ENCODE measurements around the gene PCBP3. TPM values are rescaled to one million over a fixed set of nuclear protein-coding genes. Genes with fewer than 3 reads are reported as not detected.

The PCBP3 gene
- total and polyA plus RNA-seq, 2 donors (not counting 3 experiments of a cell fraction or from before 2014, with no cell fraction given) = 0.06 to 1.1 TPM

- Histone ChIP-seq H3K9me3 (replicated peaks; ENCODE audit: control insufficient read depth, insufficient read depth, low read length) (no peaks in the 10 kb centered on the region), H3K9me1 (replicated peaks; ENCODE audit: control insufficient read depth, extremely low read depth, insufficient read depth, low read length) (no peaks in the 10 kb centered on the region), H3K4me1 (ENCODE audit: control insufficient read depth, extremely low read depth, insufficient read depth, low read length) (no peaks in the 10 kb centered on the region), H3K36me3 (ENCODE audit: control insufficient read depth in 2 of 2, extremely low read depth in 1 of 2, insufficient read depth in 2 of 2, low read length in 2 of 2) (no peaks in the 10 kb centered on the region), H3K9ac (replicated peaks; ENCODE audit: extremely low read depth, insufficient read depth, low read length) (no peak overlapping the region), H3K27ac (ENCODE audit: insufficient read depth, low read depth, low read length) (no peak overlapping the region), H3K4me2 (ENCODE audit: insufficient read depth, low read length) (no peak overlapping the region), H3K4me3 (replicated peaks in 1 of 3; ENCODE audit: insufficient read depth in 1 of 3, low read depth in 1 of 3, low read length in 3 of 3) (no peak overlapping the region), H2AFZ (ENCODE audit: low read depth, low read length) (no peak overlapping the region), H3K27me3 (ENCODE audit: control insufficient read depth in 2 of 2, insufficient read depth in 2 of 2, low read length in 2 of 2) (no peaks in the 10 kb centered on the region), H3K79me2 (ENCODE audit: control insufficient read depth, insufficient read depth, low read length) (no peaks in the 10 kb centered on the region), H4K20me1 (replicated peaks; ENCODE audit: control insufficient read depth, extremely low read depth, insufficient read depth, low read length) (no peaks in the 10 kb centered on the region)
- TF ChIP-seq POLR2A (IDR thresholded peaks at IDR 0.05; ENCODE audit: low read depth, low read length) (no peak), EZH2 (IDR thresholded peaks at IDR 0.05; ENCODE audit: borderline replicate concordance, low read depth, low read length, severe bottlenecking) (no peak), JUN (IDR thresholded peaks at IDR 0.05; ENCODE audit: borderline replicate concordance, insufficient read depth, insufficient read length, low read depth) (no peak), MAX (IDR thresholded peaks at IDR 0.05; ENCODE audit: insufficient read depth, insufficient read length) (no peak)
- no TSS peak for BruUV-seq (replicated peaks)
- ChIA-PET POLR2A (no interaction called here), CTCF (interaction anchor here (0.6 to 1.3 kb wide), 2 partner anchors 31 to 980 kb away, joined by 3 to 11 read pairs; no protein-coding TSS in a partner anchor)
- intact Hi-C loops (cut with micrococcal nuclease) = no loop called here
- DNase-seq (ENCODE audit: low read depth, low spot score) = no peak
- no peak for FAIRE-seq
- dilution Hi-C loops (cut with MboI; ENCODE audit: extremely low pct_ligation_motif_present, low sequenced_read_pairs) = no loop called here
These were observed 268.3 kb downstream of the PCBP3 start for GRCh38 chr21:45911806-45912325.

- no peak for DNase-seq (ENCODE audit: low read depth, low spot score)
- H3K27me3 ChIP-seq (ENCODE audit: control insufficient read depth in 2 of 2, insufficient read depth in 2 of 2, low read length in 2 of 2) = no peaks in the 10 kb centered on the region
- no peaks in the 10 kb centered on the region for H3K4me1 ChIP-seq (ENCODE audit: control insufficient read depth, extremely low read depth, insufficient read depth, low read length)
- no peak overlapping the region for H2AFZ ChIP-seq (ENCODE audit: low read depth, low read length)
- no peak overlapping the region for H3K27ac ChIP-seq (ENCODE audit: insufficient read depth, low read depth, low read length)
- dilution Hi-C loops (cut with MboI; ENCODE audit: extremely low pct_ligation_motif_present, low sequenced_read_pairs) (no loop called here), intact Hi-C loops (cut with micrococcal nuclease) (no loop called here)
- FAIRE-seq = no peak
- no peak overlapping the region for H3K4me2 ChIP-seq (ENCODE audit: insufficient read depth, low read length)
- ChIA-PET CTCF (interaction anchor here (0.6 kb wide), 1 partner anchor 981 kb away, joined by 3 read pairs; no protein-coding TSS in a partner anchor), POLR2A (no interaction called here)
- TF ChIP-seq POLR2A (IDR thresholded peaks at IDR 0.05; ENCODE audit: low read depth, low read length) (no peak), MAX (IDR thresholded peaks at IDR 0.05; ENCODE audit: insufficient read depth, insufficient read length) (no peak), GATA2 (IDR thresholded peaks at IDR 0.05; ENCODE audit: insufficient read depth, insufficient read length, low read depth, low read length) (no peak), EZH2 (IDR thresholded peaks at IDR 0.05; ENCODE audit: borderline replicate concordance, low read depth, low read length, severe bottlenecking) (no peak), JUN (IDR thresholded peaks at IDR 0.05; ENCODE audit: borderline replicate concordance, insufficient read depth, insufficient read length, low read depth) (no peak), FOS (IDR thresholded peaks at IDR 0.05; ENCODE audit: borderline replicate concordance, insufficient read depth, low read length) (no peak), MYC (IDR thresholded peaks at IDR 0.05; ENCODE audit: low read depth, low read length) (no peak), CTCF (IDR thresholded peaks at IDR 0.05; ENCODE audit: extremely low read depth in 1 of 2, insufficient read depth in 1 of 2, low read depth in 1 of 2, low read length in 2 of 2) (no peak), POLR2AphosphoS5 (IDR thresholded peaks at IDR 0.05; ENCODE audit: insufficient read depth, low read depth, low read length) (no peak)
- H3K4me3 ChIP-seq (replicated peaks in 1 of 3; ENCODE audit: insufficient read depth in 1 of 3, low read depth in 1 of 3, low read length in 3 of 3) = no peak overlapping the region
- no peaks in the 10 kb centered on the region for H3K36me3 ChIP-seq (ENCODE audit: control insufficient read depth in 2 of 2, extremely low read depth in 1 of 2, insufficient read depth in 2 of 2, low read length in 2 of 2)
- H3K9me1 ChIP-seq (replicated peaks; ENCODE audit: control insufficient read depth, extremely low read depth, insufficient read depth, low read length) = no peaks in the 10 kb centered on the region
- H4K20me1 ChIP-seq (replicated peaks; ENCODE audit: control insufficient read depth, extremely low read depth, insufficient read depth, low read length) = no peaks in the 10 kb centered on the region
- no peaks in the 10 kb centered on the region for H3K79me2 ChIP-seq (ENCODE audit: control insufficient read depth, insufficient read depth, low read length)
- no peak overlapping the region for H3K9ac ChIP-seq (replicated peaks; ENCODE audit: extremely low read depth, insufficient read depth, low read length)
- no peaks in the 10 kb centered on the region for H3K9me3 ChIP-seq (replicated peaks; ENCODE audit: control insufficient read depth, insufficient read depth, low read length)
- BruUV-seq (replicated peaks) = no TSS peak
These were observed 269.3 kb downstream of the PCBP3 start for GRCh38 chr21:45912611-45913417.

Measured in endothelial cell of umbilical vein (primary cell).